NCI-H146 (cell line): Measurements from ENCODE around the gene RARA.
A peak's percentile ranks its signal among the peaks of the same experiment; 100 is the strongest.

ENCODE experiments used
- DNase-seq: peaks from one replicate; lab custom pipeline; 2025; lab: John Stamatoyannopoulos, UW

The RARA gene

DNA sequence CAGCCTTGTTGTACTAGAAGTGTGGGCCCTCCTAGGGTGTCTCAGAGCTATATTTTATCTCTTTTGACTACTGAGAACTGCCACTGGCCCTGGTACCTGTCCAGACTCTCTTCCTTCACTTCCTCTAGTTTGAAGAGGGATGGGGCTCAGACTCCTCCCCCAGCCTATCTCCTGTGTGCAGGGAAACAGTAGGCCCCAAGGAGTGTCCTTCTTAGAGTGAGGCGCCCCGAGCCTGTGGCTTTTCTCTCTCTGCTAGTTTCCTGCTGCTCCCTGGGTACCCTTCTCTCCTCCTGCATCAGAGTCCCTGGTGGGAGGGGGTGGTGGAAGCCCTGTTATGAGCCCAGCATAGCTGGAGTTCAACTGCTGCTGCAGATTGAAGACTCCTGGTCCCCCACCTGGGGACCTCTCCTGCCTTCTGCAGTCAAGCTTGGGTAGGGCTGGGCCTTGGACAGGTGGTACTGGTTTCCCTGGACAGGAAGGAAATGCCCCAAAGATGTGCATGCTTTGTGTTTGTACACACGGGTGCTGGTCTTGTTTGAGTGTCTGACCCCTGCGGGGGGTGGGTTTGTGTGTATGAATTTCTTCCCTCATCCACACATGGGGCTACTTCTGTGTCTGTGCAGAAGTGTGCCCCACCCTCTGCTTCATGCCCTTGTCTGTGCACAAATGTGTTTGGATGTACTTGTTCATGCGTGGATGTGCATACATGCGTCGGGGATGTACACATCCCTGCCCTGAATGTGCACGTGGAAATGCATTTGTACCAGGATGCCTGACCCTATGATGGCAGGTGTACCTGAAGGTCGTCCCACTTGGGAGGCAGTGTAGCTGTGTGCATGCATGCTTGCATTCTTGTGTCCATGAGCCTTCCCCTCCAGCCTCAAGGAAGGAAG, 6.9 kb downstream of the RARA start:
- no peak for DNase-seq

DNA sequence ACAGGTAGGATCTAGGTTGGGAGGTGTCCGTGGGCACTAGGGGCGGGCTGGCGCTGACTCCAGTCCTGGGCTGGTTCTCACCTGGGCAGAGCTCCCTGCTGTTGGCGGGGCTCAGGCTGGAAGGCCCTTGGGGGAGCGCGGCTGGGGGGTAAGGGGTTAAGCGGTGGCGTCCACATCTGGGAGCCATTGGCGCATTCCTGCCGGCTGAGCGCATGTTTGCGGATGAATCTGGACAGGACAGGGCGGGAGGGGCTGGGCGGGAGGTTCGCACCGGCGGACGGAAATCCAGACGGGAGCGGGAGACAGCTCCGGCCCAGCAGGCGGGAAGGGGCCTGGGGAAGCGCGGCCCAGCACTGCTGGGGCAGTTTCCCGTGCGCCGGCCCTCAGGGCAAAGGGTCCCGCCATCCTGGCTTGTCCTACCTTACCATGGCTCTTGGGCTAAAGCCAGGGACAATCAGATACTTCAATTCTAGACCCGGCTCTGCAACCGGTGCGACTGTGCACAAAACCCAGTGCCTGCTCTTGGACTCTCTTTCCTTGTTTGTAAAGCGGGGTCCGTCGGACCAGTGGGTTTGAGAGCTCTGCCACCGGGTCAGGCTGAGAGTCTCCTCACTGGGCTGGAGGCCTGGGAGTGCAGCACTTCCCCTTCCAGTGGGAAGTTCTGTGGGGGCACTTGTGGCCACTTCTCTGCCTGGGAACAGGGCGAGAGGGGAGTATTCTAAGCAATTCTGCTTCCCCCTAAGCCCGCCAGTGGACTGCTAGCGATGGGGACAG, 7.8 kb downstream of the RARA start:
- peak; percentile 34 for DNase-seq

DNA sequence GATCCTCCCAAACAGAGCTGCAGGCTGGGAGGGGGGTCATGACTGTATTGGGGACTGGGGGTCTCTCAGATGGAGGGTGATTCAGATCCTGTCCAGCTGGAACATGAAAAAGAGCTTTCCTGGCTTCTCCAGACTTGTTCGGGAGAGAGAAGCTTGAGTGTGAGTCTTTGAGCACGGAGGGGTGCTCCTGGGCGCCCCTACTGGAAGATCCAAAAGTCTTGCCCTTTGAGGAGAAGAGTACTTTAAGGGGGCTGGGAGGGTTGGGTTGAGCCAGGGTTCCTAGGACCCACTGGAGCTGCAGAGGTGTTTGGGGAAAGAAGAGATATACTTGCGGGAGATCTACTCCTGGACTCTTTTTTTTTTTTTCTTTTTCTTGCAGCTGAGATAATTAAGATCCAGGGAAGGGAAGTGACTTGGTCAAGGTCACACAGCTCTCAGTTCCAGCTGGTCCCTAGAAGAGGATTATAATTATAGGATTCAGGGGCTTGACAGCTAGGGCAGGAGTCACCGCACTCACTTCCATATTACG, 8.4 kb downstream of the RARA start:
- DNase-seq = peak; percentile 35

DNA sequence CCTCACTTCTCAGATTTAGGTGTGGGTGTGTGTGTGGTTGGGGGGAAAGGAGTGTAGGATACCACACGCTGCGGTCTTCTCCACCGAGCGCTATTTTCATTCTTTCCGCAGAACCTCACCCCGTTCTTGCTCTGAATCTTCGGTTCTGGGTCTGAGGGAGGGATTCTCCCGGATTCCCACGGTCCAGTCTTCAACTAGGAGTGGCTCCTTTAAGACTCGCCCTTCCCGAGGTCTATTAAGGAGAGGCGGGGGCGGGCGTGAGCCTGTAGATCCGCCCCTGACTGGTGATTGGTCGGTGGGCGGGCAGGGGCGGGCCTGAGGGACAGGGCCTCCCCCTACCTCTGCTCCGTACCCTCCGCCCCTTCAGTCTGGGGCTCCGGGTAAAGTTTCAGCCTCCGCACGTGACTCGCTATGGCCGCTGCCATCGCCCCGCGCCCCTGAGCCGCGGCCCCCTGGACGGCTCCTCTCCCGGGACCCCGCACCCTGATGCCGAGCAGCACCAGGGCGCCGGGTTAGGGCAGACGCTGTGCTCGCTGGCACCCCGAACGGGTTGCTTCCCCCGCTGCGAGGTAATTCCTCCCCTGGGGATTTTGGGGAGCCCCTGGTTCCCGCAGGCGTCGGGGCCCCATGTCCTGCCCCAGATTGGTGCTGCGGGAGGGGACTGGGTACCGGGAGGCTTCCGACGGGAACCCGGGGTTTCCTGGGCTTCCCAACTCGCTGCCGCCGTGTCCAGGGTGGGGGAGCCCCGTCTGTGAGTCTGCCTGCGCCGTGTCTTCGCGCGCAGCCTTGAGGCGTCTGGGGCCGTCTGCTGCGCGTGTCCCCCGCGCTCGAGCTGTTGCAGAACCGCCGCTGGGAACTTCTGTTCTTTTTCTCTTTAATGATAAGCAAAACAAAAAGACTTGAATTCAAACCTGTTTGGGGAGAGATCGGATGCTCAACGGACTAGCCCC, 9.2 kb downstream of the RARA start:
- peak; percentile 94 for DNase-seq

DNA sequence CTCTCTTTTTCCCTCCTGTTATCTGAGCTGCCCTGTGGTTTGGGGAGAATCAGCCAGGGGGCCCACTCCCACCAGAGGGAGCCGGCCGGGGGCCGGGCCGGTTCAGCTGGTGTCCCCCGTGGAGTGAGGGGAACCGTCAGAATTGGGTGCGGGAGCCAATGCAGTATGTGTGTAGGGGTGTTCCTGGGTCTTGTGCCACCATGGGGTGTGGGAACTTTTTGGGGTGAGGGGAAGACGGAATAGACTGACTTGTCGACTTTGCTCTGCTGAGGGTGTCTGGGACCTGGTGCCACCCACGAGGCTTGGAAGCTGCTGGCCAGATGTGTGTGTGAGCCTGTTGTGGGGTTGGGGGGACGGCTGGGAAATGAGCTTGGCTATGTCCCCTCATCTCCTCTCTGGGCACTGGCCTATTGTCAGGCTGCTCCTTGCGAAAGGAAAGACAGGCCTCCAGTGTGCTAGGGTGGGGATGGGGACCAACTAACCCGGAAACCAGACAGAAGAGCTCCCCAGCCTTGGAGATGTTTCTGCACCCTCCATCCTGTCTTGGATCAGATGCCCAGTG, 9.9 kb downstream of the RARA start:
- no peak for DNase-seq

DNA sequence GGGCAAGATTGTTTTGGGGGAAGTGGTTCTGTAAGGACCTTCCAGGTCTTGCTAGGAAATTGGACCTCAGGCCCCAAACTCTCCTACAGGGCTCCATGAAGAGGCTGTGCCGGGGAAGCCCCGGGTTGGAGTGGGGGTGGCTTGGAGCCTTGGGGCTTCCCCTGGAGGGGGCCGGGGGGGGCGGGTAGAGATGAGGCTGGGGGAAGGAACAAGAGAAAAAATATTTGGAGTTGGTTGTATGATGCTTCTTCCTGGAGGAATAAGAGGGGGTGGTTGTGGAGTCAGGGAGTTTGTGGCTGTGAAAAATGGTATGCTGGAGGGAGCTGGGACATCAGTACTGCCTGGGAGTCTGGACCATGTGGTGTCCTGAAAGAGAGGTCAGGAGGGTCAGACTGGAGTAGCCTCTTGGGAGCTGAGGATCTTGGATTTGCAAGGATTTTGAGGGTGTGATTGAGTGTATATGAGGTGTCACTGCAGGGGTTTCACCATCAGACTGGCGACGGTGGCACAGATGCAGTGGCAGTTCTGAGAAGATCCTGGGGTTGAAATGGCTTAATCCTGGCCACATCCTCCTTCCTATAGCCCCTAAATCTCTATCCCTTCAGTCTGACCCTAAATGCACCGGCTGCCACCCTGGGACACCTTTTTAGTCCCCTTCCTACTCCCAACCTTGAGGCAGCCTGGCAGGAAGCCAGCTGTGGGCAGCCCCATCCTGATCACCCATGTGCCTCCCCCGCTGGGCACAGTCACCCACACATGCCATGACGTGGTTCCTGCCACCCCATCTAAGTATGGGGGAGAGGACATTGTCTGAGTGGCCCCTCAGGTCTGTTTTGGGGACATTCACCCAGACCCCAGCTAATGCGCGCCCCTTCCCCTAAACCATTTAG, 10.9 kb downstream of the RARA start:
- DNase-seq = no peak

DNA sequence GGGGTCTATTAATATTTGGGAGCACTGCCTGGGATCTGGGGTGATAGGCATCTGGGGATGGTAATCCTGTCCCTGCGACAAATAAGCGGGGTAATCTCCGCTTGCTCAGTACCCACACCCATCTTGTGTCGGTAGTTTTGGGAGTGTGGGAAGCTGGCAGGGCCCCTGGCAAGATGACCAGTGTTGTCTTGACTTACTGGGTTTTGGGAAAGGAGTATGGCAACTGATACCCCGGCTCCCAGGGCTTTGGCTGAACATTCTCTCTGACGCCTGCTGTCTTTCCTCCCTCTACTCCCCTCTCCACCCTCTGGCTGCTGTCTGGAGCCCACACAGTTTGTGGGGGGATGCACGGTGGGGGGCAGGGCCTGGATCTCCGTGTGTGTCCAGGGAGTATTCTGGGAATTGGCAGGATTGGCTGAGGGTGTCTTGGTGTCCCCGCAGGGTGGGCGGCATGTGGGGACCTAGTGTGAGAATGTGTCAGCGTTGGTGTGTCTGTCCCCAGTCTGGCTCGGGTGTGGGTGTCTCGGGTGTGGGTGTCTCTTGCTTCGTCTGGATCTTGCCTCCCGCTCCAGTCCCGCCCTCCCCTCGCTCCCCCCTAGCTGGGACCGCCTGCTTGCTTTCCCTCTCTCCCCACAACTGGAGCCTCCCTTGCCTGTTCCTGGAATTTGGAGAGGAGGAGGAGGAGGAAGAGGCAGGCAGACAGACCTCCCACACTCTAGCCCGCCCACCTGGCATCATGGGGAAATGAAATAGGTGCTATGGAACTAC, 12.0 kb downstream of the RARA start:
- no peak for DNase-seq

DNA sequence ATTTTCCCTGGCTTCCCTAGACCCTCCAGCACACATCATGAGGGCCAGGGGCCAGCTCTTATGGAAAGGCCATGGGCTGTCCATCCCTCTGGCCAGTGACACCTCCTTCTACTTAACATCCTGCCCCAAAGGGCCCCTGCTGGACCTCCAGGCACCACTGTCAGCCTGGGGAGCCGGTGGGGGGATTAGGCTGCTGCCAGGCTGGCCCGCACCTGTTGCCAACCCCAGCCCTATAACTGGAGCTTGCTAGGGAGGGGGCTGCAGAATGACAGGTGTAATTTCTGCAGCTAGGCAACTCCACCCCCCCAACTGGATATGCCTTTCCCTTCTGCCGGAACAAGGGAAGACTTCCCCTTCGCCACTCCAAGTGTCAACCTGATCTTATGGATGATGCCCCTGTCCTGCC, 12.5 kb downstream of the RARA start:
- no peak for DNase-seq

DNA sequence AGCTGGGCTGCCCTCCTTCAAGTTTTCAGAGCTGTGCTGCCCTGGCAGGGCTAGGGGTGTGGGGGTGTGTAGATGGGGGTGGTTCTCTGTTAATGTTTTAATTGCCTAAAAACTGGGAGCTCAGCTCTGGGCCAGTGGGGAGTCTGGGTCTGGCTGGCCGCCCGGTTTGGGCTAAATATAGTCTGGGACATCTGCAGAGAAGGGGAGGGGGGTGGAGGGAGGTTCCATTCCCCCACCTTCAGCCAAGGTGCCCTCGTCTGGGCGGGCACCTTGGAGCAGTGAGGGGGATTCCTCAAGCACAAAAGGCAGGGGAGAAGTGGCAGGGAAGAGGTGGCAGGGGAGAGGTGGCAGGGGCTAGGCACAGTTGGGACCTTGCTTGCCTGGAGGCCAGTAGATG, 13.0 kb downstream of the RARA start:
- DNase-seq = no peak

DNA sequence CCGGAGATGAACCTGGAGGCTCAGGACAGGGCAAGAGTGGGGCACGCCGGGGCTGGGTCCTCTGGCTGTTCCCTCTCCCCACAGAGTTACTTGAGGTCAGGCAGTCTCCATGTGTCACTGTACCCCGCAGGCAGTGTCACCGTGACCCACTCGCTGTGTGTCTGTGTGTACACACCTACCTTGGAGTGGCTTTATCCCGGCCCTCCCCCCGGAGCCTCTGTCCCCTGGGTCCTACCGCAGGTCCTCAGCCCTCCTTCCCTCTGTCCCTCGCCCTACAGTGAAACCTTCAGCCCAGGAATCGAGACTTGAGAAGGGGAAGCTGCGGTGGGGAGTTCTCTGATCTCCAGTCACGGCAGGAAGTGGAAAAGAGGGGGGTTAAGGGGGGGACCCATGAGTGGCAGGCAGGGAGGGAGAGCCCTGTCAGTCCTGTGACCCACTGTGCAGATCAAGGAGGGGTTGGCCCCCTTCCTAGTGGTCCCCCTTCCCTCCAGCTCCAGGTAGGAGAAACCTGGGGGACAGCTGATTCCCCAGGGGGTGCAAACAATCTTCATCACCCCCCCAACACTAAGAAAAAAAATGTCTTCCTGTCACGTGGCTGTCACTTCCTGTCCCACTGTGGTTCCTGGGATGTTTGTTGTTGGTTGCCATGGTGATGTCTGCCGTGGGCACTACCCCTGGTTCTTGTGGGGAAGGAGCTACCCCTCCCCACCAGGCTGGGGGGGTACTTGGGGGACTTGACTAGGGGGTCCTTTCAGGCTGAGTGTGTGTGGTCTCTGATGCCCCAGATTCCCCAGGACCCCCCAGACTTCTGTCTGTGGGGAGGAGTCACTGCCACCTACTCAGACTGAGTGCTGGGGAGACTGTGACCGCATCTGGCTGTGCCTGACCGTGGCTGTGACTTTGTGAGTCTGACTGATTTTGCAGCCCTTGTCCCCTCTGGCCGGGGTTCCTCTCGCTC, 13.7 kb downstream of the RARA start:
- peak; percentile 12 for DNase-seq

DNA sequence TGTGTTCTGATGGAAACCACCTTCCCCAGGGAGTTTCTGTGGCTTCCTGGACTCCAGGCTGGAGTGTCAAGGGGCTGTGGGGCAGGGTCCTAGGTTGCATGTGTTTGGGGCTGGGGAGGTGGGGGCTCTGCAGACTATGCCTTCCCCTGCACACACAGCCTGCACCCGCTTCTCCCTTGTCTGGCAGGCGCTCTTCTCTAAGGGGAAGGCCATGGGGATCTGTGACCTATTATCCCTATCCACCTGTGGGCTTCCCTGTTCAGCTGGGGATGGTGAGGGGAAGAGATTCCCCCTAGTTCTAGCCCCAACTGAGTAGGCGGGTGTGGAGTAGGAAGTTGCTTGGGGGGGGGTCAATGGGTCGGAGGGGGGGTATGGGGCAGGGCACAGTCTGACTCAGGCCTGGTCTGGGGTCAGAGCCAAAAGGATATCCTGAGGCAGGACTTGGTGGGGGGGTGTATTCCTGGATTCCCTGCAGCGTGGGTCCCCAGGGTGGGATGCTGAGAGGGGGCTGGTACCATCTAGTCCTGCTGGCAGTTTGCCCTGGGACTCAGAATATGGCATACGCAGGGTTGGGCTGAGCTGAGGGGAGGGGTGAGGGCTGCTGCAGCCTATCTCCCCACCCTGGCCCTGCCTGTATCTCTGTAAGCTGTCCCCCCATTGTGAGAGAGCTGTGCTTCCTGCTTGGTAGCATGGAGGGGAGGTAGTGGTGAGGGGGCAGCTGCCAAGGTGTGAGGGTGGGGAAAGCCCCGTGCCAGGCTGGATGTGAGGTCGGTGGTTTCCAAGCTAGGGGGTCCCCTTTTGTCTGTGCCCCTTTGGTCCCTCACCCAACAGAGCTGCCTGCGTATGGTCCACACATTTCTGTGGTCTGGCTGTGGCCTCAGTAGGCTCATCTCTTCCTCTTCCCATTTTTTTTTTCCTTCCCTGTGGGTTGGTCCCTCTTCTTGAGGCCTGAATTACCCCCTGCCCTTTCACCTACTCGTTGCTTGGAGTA, 14.7 kb downstream of the RARA start:
- no peak for DNase-seq

DNA sequence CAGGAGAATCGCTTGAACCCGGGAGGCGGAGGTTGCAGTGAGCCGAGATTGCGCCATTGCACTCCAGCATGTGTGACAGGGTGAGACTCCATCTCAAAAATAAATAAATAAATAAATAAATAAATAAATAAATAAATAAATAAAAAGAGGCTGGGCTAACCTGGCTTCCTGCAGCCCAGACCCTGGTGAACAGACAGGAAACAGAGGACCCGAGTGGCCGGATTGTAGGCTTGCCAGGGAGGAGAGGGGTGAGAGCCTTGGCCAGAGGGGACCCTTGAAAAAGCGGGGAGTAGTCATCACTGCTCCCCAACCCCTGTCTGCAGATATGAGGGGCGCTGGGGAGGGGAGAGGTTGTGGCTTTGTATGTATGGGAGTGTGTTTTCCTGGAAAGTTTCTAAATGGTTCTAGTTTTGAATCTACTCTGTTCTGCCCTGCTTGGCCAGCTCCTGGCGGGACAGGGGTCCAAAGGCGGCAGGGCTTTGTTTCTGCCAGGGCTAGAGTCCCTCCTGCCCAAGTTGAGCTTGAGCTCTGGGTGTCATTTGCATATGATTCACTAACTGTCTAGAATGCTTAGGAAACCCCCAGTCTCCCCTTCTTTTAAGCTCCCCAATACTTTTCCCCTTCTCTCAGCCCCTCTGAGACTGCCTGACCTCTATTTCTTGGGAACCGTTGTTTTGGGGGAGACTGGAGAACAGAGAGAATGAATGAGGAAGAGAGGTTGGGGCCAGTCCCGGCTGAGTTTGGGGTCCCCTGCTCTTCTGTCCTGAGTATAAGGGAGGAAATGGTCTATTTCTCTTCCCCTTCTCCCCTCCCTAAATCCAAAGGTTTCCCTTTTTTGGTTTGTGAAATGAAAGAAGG, 16.4 kb downstream of the RARA start:
- DNase-seq = no peak

DNA sequence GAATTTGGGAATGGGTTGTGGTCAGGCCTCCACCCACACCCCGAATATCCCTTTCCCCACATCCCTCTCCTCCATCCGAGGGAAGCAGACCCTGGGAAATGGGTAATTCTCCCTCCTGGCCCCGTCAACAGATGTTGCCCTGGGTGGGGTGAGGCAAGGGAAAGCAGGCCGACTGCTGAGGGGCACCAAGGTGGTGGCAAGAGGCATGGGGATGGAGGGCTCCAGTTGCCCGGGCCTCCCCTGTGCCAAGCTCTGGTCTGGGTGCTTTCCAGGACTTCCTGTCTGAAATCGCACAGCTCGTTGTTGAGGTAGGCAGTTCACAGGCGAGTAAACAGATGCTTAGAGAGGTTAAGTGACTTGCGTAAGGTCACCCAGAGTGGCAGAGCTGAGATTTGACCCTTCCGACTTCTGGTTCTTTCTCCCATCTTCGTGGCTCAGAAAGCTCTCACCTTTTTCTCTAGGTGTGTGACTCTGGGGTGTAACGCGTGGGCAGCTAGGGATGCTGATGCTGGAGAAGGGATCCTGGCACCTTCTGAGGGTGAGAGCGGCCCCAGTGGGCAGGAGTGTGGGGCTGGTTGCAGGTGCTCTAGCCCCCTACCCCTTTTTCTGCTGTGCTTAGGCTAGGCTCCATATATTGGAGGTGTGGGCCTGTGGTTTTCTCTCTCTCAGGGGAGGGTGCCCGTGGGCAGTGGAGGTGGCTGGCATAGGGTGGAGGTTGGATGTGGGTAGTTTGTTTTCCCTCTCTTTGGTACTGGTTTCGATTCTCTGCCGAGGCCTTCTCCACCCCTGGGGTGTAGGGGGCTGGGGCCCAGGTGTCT, 17.2 kb downstream of the RARA start:
- no peak for DNase-seq

DNA sequence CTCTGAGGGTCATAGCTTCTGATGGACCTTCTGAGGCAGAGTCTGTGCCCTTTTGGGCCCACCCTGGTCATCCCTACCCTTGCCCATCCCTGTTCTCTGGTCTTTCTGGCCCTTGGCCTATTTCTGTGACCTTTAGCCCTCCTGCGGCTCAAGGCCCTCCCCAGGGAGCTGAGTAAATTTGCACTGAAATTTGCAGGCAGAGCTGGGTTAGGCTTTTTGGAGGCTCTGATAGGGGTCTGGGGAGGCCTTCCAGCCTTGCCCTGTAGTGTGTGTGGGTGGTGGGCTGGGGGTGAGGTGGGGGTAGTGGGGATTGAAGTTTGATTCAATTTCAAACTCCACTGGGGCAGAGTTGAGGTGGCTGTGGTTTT, 17.8 kb downstream of the RARA start:
- DNase-seq = no peak

DNA sequence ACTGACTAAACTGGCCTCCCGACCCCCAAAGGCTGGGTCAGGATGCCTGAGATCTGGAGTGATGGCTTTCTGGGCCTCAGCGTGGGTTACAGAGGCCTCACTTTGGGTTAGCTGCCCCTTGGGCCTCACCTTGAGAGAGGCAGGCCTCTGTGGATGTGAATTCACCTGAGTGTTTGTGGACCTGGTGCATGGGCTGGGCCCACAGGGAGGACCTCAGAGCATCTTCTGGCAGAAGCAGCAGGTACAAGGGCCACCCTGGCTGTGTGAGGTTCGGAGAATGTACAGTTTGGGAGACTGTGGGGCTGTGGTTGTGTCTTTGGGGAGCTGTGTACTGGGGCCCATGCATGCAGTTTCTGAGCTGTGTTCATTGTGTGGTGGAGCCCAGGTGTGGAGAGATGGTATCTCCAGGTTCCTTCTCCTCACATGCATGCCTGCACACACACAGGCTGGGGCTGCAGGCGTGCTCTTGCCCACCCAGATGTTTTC, 18.3 kb downstream of the RARA start:
- DNase-seq = no peak
